Tibial nerve (tissue), 4 donors: Measurements from ENCODE around the gene LYPD1.

Source experiments
- EP300 ChIP-seq, 2 donors: sonication (generic); formaldehyde crosslinking; IDR thresholded peaks; one replicate each; pipeline ENCODE4 v1.6.1; 2017; ENCODE audit warnings: antibody characterized with exemption in 2 of 2, mild to moderate bottlenecking in 1 of 2
- POLR2A ChIP-seq, 2 donors: fragments of 450-650 bp; IDR thresholded peaks; one replicate each; pipeline ENCODE4 v1.6.1; 2017; ENCODE audit warnings: antibody characterized with exemption in 2 of 2, mild to moderate bottlenecking in 2 of 2, moderate library complexity in 2 of 2
- TF ChIP-seq, protein P1 (sequence below), 5 experiments: fragments of 200-600 bp in 3 of 5; fragments of 450-650 bp in 2 of 5; sonication (generic) in 3 of 5; IDR thresholded peaks; one replicate each; pipeline ENCODE4 v1.5.1; 2016 to 2019; ENCODE audit warnings: antibody characterized with exemption in 5 of 5, mild to moderate bottlenecking in 3 of 5, moderate library complexity in 2 of 5

GRCh38 chr2:132609101-132609890 lies 60.7 kb downstream of the LYPD1 start:
- TF ChIP-seq, protein P1, sequence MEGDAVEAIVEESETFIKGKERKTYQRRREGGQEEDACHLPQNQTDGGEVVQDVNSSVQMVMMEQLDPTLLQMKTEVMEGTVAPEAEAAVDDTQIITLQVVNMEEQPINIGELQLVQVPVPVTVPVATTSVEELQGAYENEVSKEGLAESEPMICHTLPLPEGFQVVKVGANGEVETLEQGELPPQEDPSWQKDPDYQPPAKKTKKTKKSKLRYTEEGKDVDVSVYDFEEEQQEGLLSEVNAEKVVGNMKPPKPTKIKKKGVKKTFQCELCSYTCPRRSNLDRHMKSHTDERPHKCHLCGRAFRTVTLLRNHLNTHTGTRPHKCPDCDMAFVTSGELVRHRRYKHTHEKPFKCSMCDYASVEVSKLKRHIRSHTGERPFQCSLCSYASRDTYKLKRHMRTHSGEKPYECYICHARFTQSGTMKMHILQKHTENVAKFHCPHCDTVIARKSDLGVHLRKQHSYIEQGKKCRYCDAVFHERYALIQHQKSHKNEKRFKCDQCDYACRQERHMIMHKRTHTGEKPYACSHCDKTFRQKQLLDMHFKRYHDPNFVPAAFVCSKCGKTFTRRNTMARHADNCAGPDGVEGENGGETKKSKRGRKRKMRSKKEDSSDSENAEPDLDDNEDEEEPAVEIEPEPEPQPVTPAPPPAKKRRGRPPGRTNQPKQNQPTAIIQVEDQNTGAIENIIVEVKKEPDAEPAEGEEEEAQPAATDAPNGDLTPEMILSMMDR (IDR thresholded peaks at IDR 0.05) = no peak
- TF ChIP-seq EP300 (IDR thresholded peaks at IDR 0.05) (no peak), POLR2A (IDR thresholded peaks at IDR 0.05) (no peak)
